ENCODE measurements around the gene ANKRD44.
"Not testable (repeated sequence)": the region's sequence is repeated elsewhere in the genome, so short reads cannot be mapped to it uniquely, and the experiment has no call there.

ANKRD44 gene

GRCh38 chr2:197071213-197071612 is 239.4 kb downstream of the ANKRD44 start:
- DNase-seq, result no peak

GRCh38 chr2:197069958-197070357 is 240.6 kb downstream of the ANKRD44 start:
- no peak for DNase-seq

- not testable (repeated sequence) for DNase-seq
These were observed 248.0 kb downstream of the ANKRD44 start for GRCh38 chr2:197062574-197062973.

GRCh38 chr2:197059477-197059876 is 251.1 kb downstream of the ANKRD44 start:
- DNase-seq, result no peak

GRCh38 chr2:197058777-197059300 is 251.7 kb downstream of the ANKRD44 start:
- no peak for DNase-seq

GRCh38 chr2:197057959-197058358 is 252.6 kb downstream of the ANKRD44 start:
- no peak for DNase-seq

- no peak for DNase-seq
These were observed 255.5 kb downstream of the ANKRD44 start for GRCh38 chr2:197055045-197055444.

- no peak for DNase-seq
These were observed 256.1 kb downstream of the ANKRD44 start for GRCh38 chr2:197054437-197054836.

GRCh38 chr2:197052356-197052755 is 258.2 kb downstream of the ANKRD44 start:
- DNase-seq, result no peak

- DNase-seq, result no peak
These were observed 265.5 kb downstream of the ANKRD44 start for GRCh38 chr2:197045115-197045514.

GRCh38 chr2:197042739-197043196 is 267.8 kb downstream of the ANKRD44 start:
- DNase-seq, result no peak

- no peak for DNase-seq
These were observed 272.6 kb downstream of the ANKRD44 start for GRCh38 chr2:197037863-197038398.

- no peak for DNase-seq
These were observed 275.6 kb downstream of the ANKRD44 start for GRCh38 chr2:197035002-197035401.

- no peak for DNase-seq
These were observed 276.3 kb downstream of the ANKRD44 start for GRCh38 chr2:197034292-197034691.

- no peak for DNase-seq
These were observed 277.4 kb downstream of the ANKRD44 start for GRCh38 chr2:197033222-197033621.

- no peak for DNase-seq
These were observed 278.8 kb downstream of the ANKRD44 start for GRCh38 chr2:197031803-197032202.

GRCh38 chr2:197030090-197030489 is 280.5 kb downstream of the ANKRD44 start:
- no peak for DNase-seq

GRCh38 chr2:197028633-197029032 is 281.9 kb downstream of the ANKRD44 start:
- DNase-seq, result no peak

- DNase-seq, result no peak
These were observed 282.4 kb downstream of the ANKRD44 start for GRCh38 chr2:197028230-197028629.

GRCh38 chr2:197024206-197024605 is 286.4 kb downstream of the ANKRD44 start:
- no peak for DNase-seq

GRCh38 chr2:197020921-197021320 is 289.7 kb downstream of the ANKRD44 start:
- not testable (repeated sequence) for DNase-seq

GRCh38 chr2:197013098-197013497 is 297.5 kb downstream of the ANKRD44 start:
- DNase-seq, result no peak

GRCh38 chr2:197011801-197012641 is 298.6 kb downstream of the ANKRD44 start:
- DNase-seq, result no peak

GRCh38 chr2:197011021-197011417 is 299.6 kb downstream of the ANKRD44 start:
- DNase-seq, result no peak

Measured in right forelimb (tissue), 1 donor.